Activated T-helper 17 cell treated with anti-CD3 and anti-CD28 coated beads, Interleukin-2, amount 50 U/mL, for 72 hours (primary cell): ENCODE results near the gene SETD2. TPM values are rescaled to one million over a fixed set of nuclear protein-coding genes. Genes with fewer than 3 reads are reported as not detected.
"Not testable (repeated sequence)": the region's sequence is repeated elsewhere in the genome, so short reads cannot be mapped to it uniquely, and the experiment has no call there.

Source experiments
- ATAC-seq: fragments of 150-1000 bp; cut with Tn5 transposase; replicated peaks from 2 replicates; pipeline ENCODE4 v1.10.0; 2021; ENCODE audit warnings: mild to moderate bottlenecking, moderate library complexity
- H3K27ac Mint-ChIP-seq: one replicate; pipeline ENCODE4 v1.8.0; 2022; ENCODE audit warnings: mixed read lengths
- H3K27me3 Mint-ChIP-seq: one replicate; pipeline ENCODE4 v1.8.0; 2022; ENCODE audit warnings: mixed read lengths
- H3K36me3 Mint-ChIP-seq: one replicate; pipeline ENCODE4 v1.8.0; 2022; ENCODE audit warnings: low read depth, mild to moderate bottlenecking, mixed read lengths
- H3K4me1 Mint-ChIP-seq: one replicate; pipeline ENCODE4 v1.8.0; 2022; ENCODE audit warnings: mixed read lengths
- H3K4me3 Mint-ChIP-seq: one replicate; pipeline ENCODE4 v1.8.0; 2022; ENCODE audit warnings: mild to moderate bottlenecking, mixed read lengths
- H3K9me3 Mint-ChIP-seq: one replicate; pipeline ENCODE4 v1.8.0; 2022; ENCODE audit warnings: mixed read lengths
- total RNA-seq, 2 donors: library from RNA; stranded (reverse); gene quantifications; one replicate each; pipeline ENCODE4 v1.2.3, GENCODE V29; 2022

The SETD2 gene
- total RNA-seq, 2 donors from 2014 or later, result 28.8 to 33.1 TPM

- Mint-ChIP-seq H3K9me3 (peaks cover 3% of the 10 kb centered on the region), H3K36me3 (peaks cover 47% of the 10 kb centered on the region), H3K27me3 (no peaks in the 10 kb centered on the region), H3K4me1 (peaks cover 32% of the 10 kb centered on the region), H3K27ac (peak overlapping the region; percentile 97), H3K4me3 (peak overlapping the region; percentile 92)
- no peak for ATAC-seq
These were observed 1.2 kb downstream of the SETD2 start for GRCh38 chr3:47162697-47163168.

- Mint-ChIP-seq H3K4me3 (peak overlapping the region; percentile 92), H3K36me3 (peaks cover 47% of the 10 kb centered on the region), H3K4me1 (peaks cover 32% of the 10 kb centered on the region), H3K27me3 (no peaks in the 10 kb centered on the region), H3K9me3 (peaks cover 3% of the 10 kb centered on the region), H3K27ac (peak overlapping the region; percentile 97)
- no peak for ATAC-seq
These were observed 1.8 kb downstream of the SETD2 start for GRCh38 chr3:47161983-47162696.

GRCh38 chr3:47159820-47160219, 4.1 kb downstream of the SETD2 start:
- peak overlapping the region; percentile 55 for H3K27ac Mint-ChIP-seq
- H3K4me3 Mint-ChIP-seq, result peak overlapping the region; percentile 92
- ATAC-seq, result no peak
- peaks cover 3% of the 10 kb centered on the region for H3K9me3 Mint-ChIP-seq
- no peaks in the 10 kb centered on the region for H3K27me3 Mint-ChIP-seq
- H3K4me1 Mint-ChIP-seq, result peaks cover 32% of the 10 kb centered on the region
- H3K36me3 Mint-ChIP-seq, result peaks cover 43% of the 10 kb centered on the region

DNA sequence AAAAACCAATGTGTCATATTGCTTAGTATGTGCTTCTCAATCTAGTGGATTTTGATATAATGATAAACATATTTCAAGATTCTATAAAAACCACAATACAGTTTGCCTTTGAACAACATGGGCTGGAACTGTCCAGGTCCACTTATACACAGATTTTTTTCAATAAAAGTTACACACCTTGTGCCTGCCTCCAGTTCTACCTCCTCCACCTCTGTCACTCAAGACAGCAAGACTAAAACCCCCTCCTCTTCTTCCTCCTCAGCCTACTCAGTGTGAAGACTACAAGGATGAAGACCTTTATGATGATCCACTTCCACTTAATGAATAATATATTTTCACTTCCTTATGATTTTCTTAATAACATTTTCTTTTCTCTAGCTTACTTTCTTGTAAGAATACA, 5.7 kb downstream of the SETD2 start:
- peaks cover 3% of the 10 kb centered on the region for H3K9me3 Mint-ChIP-seq
- ATAC-seq, result no peak
- peaks cover 39% of the 10 kb centered on the region for H3K36me3 Mint-ChIP-seq
- peaks cover 32% of the 10 kb centered on the region for H3K4me1 Mint-ChIP-seq
- H3K27me3 Mint-ChIP-seq, result no peaks in the 10 kb centered on the region
- H3K4me3 Mint-ChIP-seq, result no peak overlapping the region
- H3K27ac Mint-ChIP-seq, result no peak overlapping the region

GRCh38 chr3:47156396-47156795, 7.5 kb downstream of the SETD2 start:
- peaks cover 41% of the 10 kb centered on the region for H3K4me1 Mint-ChIP-seq
- H3K36me3 Mint-ChIP-seq, result peaks cover 23% of the 10 kb centered on the region
- H3K4me3 Mint-ChIP-seq, result no peak overlapping the region
- ATAC-seq, result no peak
- no peak overlapping the region for H3K27ac Mint-ChIP-seq
- peaks cover 3% of the 10 kb centered on the region for H3K9me3 Mint-ChIP-seq
- no peaks in the 10 kb centered on the region for H3K27me3 Mint-ChIP-seq

GRCh38 chr3:47152578-47152977, 11.3 kb downstream of the SETD2 start:
- Mint-ChIP-seq H3K36me3 (peaks cover 6% of the 10 kb centered on the region), H3K4me3 (no peak overlapping the region), H3K27me3 (no peaks in the 10 kb centered on the region), H3K4me1 (peaks cover 23% of the 10 kb centered on the region), H3K9me3 (no peaks in the 10 kb centered on the region), H3K27ac (peak overlapping the region; percentile 59)
- ATAC-seq, result no peak

GRCh38 chr3:47151836-47152235, 12.1 kb downstream of the SETD2 start:
- ATAC-seq, result no peak
- Mint-ChIP-seq H3K27ac (peak overlapping the region; percentile 59), H3K27me3 (no peaks in the 10 kb centered on the region), H3K4me1 (peaks cover 23% of the 10 kb centered on the region), H3K4me3 (no peak overlapping the region), H3K9me3 (no peaks in the 10 kb centered on the region), H3K36me3 (peaks cover 6% of the 10 kb centered on the region)

DNA sequence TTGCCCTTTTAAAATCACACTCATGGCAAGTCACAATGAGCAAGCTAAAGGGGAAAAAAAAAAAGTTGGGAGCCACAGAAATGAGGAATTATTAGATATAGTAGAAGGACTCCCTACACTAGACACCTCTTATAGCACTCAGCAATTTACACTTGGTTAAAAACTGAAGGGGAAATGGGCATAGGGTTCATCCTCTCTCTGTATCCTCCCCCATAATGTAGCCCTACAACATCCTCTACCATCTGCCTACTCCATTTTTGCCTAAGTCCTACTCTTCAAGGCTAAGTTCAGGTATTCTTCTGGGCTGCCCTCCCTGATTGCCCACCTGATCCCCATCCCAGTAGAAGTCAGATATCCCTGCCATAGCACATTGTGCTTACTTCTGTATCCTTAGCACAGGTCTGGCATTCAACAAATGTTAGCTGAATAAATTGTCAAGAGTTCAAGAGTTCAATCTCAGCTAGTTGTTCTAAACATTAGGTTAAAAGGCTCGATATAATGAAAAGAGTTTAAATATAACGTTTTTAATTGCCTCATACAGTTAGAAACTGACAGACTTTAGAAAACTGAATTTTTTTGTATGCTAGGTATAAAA, 14.5 kb downstream of the SETD2 start:
- peaks cover 23% of the 10 kb centered on the region for H3K4me1 Mint-ChIP-seq
- H3K27ac Mint-ChIP-seq, result peak overlapping the region; percentile 36
- no peak overlapping the region for H3K4me3 Mint-ChIP-seq
- no peaks in the 10 kb centered on the region for H3K9me3 Mint-ChIP-seq
- no peak for ATAC-seq
- H3K27me3 Mint-ChIP-seq, result no peaks in the 10 kb centered on the region
- H3K36me3 Mint-ChIP-seq, result peaks cover 4% of the 10 kb centered on the region

- peaks cover 21% of the 10 kb centered on the region for H3K4me1 Mint-ChIP-seq
- no peaks in the 10 kb centered on the region for H3K9me3 Mint-ChIP-seq
- no peak overlapping the region for H3K27ac Mint-ChIP-seq
- no peak for ATAC-seq
- H3K4me3 Mint-ChIP-seq, result no peak overlapping the region
- no peaks in the 10 kb centered on the region for H3K27me3 Mint-ChIP-seq
- H3K36me3 Mint-ChIP-seq, result no peaks in the 10 kb centered on the region
These were observed 18.6 kb downstream of the SETD2 start for GRCh38 chr3:47145272-47145671.

GRCh38 chr3:47143068-47143467, 20.8 kb downstream of the SETD2 start:
- no peak overlapping the region for H3K27ac Mint-ChIP-seq
- H3K36me3 Mint-ChIP-seq, result no peaks in the 10 kb centered on the region
- H3K4me3 Mint-ChIP-seq, result no peak overlapping the region
- ATAC-seq, result no peak
- H3K4me1 Mint-ChIP-seq, result peaks cover 16% of the 10 kb centered on the region
- no peaks in the 10 kb centered on the region for H3K27me3 Mint-ChIP-seq
- no peaks in the 10 kb centered on the region for H3K9me3 Mint-ChIP-seq

DNA sequence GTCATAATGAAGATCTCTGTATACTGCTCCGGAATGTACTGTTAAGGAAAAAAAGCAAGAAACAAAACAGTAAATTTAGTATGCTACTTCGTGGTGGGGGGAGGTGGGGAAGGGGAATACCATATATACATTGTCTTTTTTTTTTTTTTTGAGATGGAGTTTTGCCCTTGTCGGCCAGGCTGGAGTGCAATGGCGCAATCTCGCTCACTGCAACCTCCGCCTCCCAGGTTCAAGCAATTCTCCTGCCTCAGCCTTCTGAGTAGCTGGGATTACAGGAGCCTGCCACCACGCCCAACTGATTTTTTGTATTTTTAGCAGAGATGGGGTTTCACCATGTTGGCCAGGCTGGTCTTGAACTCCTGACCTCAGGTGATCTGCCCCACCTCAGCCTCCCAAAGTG, 21.4 kb downstream of the SETD2 start:
- ATAC-seq, H3K27me3 Mint-ChIP-seq, H3K4me3 Mint-ChIP-seq, H3K36me3 Mint-ChIP-seq, H3K27ac Mint-ChIP-seq, H3K9me3 Mint-ChIP-seq: not testable (repeated sequence)
- H3K4me1 Mint-ChIP-seq, result peaks cover 16% of the 10 kb centered on the region

DNA sequence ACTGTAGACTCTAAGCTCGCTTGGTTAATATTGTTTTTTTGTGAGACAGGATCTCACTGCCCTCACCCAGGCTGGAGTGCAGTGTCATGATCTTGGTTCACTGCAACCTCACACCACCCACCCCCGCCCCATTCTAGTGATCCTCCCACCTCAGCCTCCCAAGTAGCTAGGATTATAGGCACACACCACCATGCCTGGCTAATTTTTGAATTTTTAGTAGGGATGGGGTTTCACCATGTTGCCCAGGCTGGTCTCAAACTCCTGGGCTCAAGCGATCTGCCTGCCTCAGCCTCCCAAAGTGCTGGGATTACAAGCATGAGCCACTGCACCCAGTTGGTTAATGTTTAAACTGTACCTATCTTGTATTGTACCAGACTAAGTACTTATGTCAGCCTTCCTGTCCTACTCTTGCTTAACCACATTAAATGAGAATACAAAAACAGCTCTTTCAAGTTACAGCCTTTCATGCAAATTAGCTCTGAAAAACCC, 22.9 kb downstream of the SETD2 start:
- peak overlapping the region; percentile 79 for H3K27ac Mint-ChIP-seq
- peaks cover 22% of the 10 kb centered on the region for H3K4me1 Mint-ChIP-seq
- H3K4me3 Mint-ChIP-seq, result peak overlapping the region; percentile 59
- ATAC-seq, result peak; percentile 95
- not testable (repeated sequence) for H3K27me3 Mint-ChIP-seq, H3K9me3 Mint-ChIP-seq, H3K36me3 Mint-ChIP-seq

DNA sequence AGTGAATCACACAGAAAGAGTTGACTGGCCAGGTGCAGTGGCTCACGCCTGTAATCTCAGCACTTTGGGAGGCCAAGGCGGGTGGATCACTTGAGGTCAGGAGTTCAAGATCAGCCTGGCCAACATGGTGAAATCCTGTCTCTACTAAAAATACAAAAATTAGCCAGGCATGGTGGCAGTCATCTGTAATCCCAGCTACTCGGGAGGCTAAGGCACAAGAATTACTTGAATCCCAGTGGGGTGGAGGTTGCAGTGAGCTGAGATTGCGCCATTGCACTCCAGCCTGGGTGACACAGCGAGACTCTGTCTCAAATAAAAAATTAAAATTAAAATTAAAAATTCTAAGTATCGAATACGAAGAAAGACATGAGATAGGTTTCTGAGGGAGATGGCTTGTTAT, 23.4 kb downstream of the SETD2 start:
- not testable (repeated sequence) for H3K27me3 Mint-ChIP-seq, H3K27ac Mint-ChIP-seq, H3K4me3 Mint-ChIP-seq, ATAC-seq, H3K36me3 Mint-ChIP-seq, H3K9me3 Mint-ChIP-seq
- H3K4me1 Mint-ChIP-seq, result peaks cover 27% of the 10 kb centered on the region

GRCh38 chr3:47134311-47134710, 29.6 kb downstream of the SETD2 start:
- Mint-ChIP-seq H3K27me3 (no peaks in the 10 kb centered on the region), H3K9me3 (no peaks in the 10 kb centered on the region), H3K4me1 (peaks cover 38% of the 10 kb centered on the region), H3K27ac (no peak overlapping the region), H3K36me3 (peaks cover 11% of the 10 kb centered on the region), H3K4me3 (no peak overlapping the region)
- no peak for ATAC-seq

GRCh38 chr3:47133641-47134040, 30.3 kb downstream of the SETD2 start:
- H3K4me3 Mint-ChIP-seq, result no peak overlapping the region
- no peaks in the 10 kb centered on the region for H3K9me3 Mint-ChIP-seq
- H3K36me3 Mint-ChIP-seq, result peaks cover 12% of the 10 kb centered on the region
- H3K27me3 Mint-ChIP-seq, result no peaks in the 10 kb centered on the region
- ATAC-seq, result no peak
- H3K4me1 Mint-ChIP-seq, result peaks cover 33% of the 10 kb centered on the region
- H3K27ac Mint-ChIP-seq, result no peak overlapping the region
